Measurements from ENCODE around the gene CDK19.

DNA sequence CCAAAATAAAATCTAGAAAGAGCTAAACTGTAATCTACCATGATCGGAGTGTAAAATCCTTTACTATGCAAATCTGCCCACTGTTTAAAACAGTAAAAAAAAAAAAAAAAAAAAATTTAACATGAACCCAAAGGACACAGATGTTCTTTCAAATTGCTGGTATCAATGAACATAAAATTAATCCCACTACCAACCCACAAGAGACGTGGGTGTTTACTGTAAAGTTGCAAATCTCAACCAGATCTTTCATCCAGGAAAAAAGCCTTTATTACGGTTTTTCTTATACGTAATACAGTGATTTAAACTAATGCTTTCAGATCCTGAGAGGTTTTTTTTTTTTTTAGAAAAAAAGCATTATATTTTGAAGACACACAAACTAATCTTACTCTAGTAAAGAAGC is 2.5 kb downstream of the CDK19 start:
- TF ChIP-seq EP300 (IDR thresholded peaks at IDR 0.05; ENCODE audit: borderline replicate concordance in 1 of 2, low read depth in 1 of 2, low read length in 1 of 2) (no peak), SMC3 (IDR thresholded peaks at IDR 0.05; ENCODE audit: low read depth, low read length) (no peak)
- TF ChIP-seq, protein P1, sequence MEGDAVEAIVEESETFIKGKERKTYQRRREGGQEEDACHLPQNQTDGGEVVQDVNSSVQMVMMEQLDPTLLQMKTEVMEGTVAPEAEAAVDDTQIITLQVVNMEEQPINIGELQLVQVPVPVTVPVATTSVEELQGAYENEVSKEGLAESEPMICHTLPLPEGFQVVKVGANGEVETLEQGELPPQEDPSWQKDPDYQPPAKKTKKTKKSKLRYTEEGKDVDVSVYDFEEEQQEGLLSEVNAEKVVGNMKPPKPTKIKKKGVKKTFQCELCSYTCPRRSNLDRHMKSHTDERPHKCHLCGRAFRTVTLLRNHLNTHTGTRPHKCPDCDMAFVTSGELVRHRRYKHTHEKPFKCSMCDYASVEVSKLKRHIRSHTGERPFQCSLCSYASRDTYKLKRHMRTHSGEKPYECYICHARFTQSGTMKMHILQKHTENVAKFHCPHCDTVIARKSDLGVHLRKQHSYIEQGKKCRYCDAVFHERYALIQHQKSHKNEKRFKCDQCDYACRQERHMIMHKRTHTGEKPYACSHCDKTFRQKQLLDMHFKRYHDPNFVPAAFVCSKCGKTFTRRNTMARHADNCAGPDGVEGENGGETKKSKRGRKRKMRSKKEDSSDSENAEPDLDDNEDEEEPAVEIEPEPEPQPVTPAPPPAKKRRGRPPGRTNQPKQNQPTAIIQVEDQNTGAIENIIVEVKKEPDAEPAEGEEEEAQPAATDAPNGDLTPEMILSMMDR (IDR thresholded peaks at IDR 0.05) = no peak
- TF ChIP-seq, protein P2, sequence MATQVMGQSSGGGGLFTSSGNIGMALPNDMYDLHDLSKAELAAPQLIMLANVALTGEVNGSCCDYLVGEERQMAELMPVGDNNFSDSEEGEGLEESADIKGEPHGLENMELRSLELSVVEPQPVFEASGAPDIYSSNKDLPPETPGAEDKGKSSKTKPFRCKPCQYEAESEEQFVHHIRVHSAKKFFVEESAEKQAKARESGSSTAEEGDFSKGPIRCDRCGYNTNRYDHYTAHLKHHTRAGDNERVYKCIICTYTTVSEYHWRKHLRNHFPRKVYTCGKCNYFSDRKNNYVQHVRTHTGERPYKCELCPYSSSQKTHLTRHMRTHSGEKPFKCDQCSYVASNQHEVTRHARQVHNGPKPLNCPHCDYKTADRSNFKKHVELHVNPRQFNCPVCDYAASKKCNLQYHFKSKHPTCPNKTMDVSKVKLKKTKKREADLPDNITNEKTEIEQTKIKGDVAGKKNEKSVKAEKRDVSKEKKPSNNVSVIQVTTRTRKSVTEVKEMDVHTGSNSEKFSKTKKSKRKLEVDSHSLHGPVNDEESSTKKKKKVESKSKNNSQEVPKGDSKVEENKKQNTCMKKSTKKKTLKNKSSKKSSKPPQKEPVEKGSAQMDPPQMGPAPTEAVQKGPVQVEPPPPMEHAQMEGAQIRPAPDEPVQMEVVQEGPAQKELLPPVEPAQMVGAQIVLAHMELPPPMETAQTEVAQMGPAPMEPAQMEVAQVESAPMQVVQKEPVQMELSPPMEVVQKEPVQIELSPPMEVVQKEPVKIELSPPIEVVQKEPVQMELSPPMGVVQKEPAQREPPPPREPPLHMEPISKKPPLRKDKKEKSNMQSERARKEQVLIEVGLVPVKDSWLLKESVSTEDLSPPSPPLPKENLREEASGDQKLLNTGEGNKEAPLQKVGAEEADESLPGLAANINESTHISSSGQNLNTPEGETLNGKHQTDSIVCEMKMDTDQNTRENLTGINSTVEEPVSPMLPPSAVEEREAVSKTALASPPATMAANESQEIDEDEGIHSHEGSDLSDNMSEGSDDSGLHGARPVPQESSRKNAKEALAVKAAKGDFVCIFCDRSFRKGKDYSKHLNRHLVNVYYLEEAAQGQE (IDR thresholded peaks at IDR 0.05; ENCODE audit: low read depth, low read length) = no peak
- TF ChIP-seq, protein P3, sequence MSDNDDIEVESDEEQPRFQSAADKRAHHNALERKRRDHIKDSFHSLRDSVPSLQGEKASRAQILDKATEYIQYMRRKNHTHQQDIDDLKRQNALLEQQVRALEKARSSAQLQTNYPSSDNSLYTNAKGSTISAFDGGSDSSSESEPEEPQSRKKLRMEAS (IDR thresholded peaks at IDR 0.05; ENCODE audit: low read depth) = no peak
- TF ChIP-seq, protein P4, sequence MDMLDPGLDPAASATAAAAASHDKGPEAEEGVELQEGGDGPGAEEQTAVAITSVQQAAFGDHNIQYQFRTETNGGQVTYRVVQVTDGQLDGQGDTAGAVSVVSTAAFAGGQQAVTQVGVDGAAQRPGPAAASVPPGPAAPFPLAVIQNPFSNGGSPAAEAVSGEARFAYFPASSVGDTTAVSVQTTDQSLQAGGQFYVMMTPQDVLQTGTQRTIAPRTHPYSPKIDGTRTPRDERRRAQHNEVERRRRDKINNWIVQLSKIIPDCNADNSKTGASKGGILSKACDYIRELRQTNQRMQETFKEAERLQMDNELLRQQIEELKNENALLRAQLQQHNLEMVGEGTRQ (IDR thresholded peaks at IDR 0.05; ENCODE audit: borderline replicate concordance, low read depth, low read length) = no peak

Measured in SK-N-SH (cell line).